Right renal cortex interstitium (tissue), 3 donors: Measurements from ENCODE around the gene INMT. TPM values are rescaled to one million over a fixed set of nuclear protein-coding genes. Genes with fewer than 3 reads are reported as not detected.

ENCODE experiments used
- DNase-seq, 3 donors: peaks; one replicate each; pipeline ENCODE4 v3.0.0-alpha.2; 2013; ENCODE audit warnings: low read depth in 3 of 3, low spot score in 2 of 3
- polyA plus RNA-seq, 3 donors: library from polyadenylated mRNA; unstranded; fragments of 120-200 nt; gene quantifications; one replicate each; pipeline ENCODE4 v1.2.1, GENCODE V29; 2013; ENCODE audit not compliant: insufficient read length in 3 of 3

Gene INMT
- polyA plus RNA-seq, 3 donors: 1.1 to 1.4 (median 1.3) TPM

- no peak for DNase-seq
These were observed 24.6 kb upstream of the INMT start for GRCh38 chr7:30727061-30727945.

- DNase-seq: no peak
These were observed 23.3 kb upstream of the INMT start for GRCh38 chr7:30728591-30729100.

- DNase-seq: no peak
These were observed 22.3 kb upstream of the INMT start for GRCh38 chr7:30729642-30730041.

GRCh38 chr7:30730097-30730496 lies 21.8 kb upstream of the INMT start:
- DNase-seq: no peak

- DNase-seq: no peak
These were observed 20.9 kb upstream of the INMT start for GRCh38 chr7:30730996-30731395.

GRCh38 chr7:30731581-30731980 lies 20.4 kb upstream of the INMT start:
- DNase-seq: no peak

GRCh38 chr7:30732606-30733005 lies 19.3 kb upstream of the INMT start:
- DNase-seq: no peak

GRCh38 chr7:30733216-30733615 lies 18.7 kb upstream of the INMT start:
- DNase-seq: no peak

- no peak for DNase-seq
These were observed 18.2 kb upstream of the INMT start for GRCh38 chr7:30733691-30734090.

- DNase-seq: no peak
These were observed 17.4 kb upstream of the INMT start for GRCh38 chr7:30734497-30734896.

- DNase-seq: no peak
These were observed 16.3 kb upstream of the INMT start for GRCh38 chr7:30735631-30736030.

- no peak for DNase-seq
These were observed 15.6 kb upstream of the INMT start for GRCh38 chr7:30736291-30736690.

GRCh38 chr7:30738026-30738915 lies 13.7 kb upstream of the INMT start:
- DNase-seq: no peak

GRCh38 chr7:30739691-30740090 lies 12.2 kb upstream of the INMT start:
- DNase-seq: no peak

GRCh38 chr7:30740417-30741181 lies 11.3 kb upstream of the INMT start:
- DNase-seq: peak in 1 of 3 donors; percentile 42

- no peak for DNase-seq
These were observed 10.6 kb upstream of the INMT start for GRCh38 chr7:30741289-30741688.

GRCh38 chr7:30743371-30744074 lies 8.4 kb upstream of the INMT start:
- no peak for DNase-seq

GRCh38 chr7:30744075-30744417 lies 7.9 kb upstream of the INMT start:
- no peak for DNase-seq

- no peak for DNase-seq
These were observed 6.5 kb upstream of the INMT start for GRCh38 chr7:30745261-30745941.

- DNase-seq: no peak
These were observed 1.9 kb upstream of the INMT start for GRCh38 chr7:30750010-30750409.
